SH-SY5Y (cell line): ENCODE results near the gene C1orf50.

Source experiments
- GATA2 ChIP-seq: IDR thresholded peaks from 2 replicates; pipeline ENCODE4 v1.6.1; 2011; ENCODE audit warnings: mild to moderate bottlenecking, low read depth, low read length
- GATA3 ChIP-seq: IDR thresholded peaks from 2 replicates; pipeline ENCODE4 v1.6.1; 2011; ENCODE audit warnings: low read depth, mild to moderate bottlenecking, low read length, moderate library complexity

DNA sequence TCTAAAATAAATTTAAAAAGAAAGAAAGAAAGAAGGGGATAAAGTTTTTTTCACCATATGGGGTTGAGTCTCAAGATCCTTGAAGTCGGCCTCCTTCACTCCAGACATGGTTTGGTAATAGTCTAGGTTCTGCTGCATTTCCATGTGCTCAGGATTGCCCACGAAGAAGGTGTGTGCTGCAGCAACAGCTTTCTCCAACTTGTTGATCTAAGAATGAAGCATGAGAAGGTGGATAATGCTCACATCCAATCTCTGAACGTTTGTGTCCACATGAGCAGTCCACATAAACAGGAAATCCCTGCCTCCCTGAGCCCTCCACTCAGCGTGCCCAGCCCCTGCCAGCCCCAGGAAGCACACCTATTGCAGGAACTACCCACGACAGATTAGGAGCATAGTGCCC lies 4.8 kb upstream of the C1orf50 start:
- TF ChIP-seq GATA2, result no peak
- no peak for TF ChIP-seq GATA3
